H1 (cell line): ENCODE data around the gene ATXN3. TPM values are rescaled to one million over a fixed set of nuclear protein-coding genes. Genes with fewer than 3 reads are reported as not detected.

Experiments
- KDM4A ChIP-seq: IDR thresholded peaks from one replicate; pipeline ENCODE4 v1.7.1; 2012; ENCODE audit warnings: low read depth, mild to moderate bottlenecking, moderate library complexity, low read length, inconsistent platforms; ENCODE audit not compliant: severe bottlenecking
- polyA plus RNA-seq, 7 experiments: library from polyadenylated mRNA; depleted of rRNA in 3 of 7; stranded (reverse) in 5 of 7; unstranded in 2 of 7; fragments of >200 nt in 5 of 7; fragments of 200-250 nt in 2 of 7; gene quantifications; 1 replicate in 5 of 7; 2 replicates in 1 of 7; 4 replicates in 1 of 7; pipeline versions ENCODE4 v1.2.1 to v1.2.3, GENCODE V29; 2011 to 2013; ENCODE audit warnings: missing spikeins in 2 of 7, mixed read lengths in 2 of 7
- total RNA-seq: library from RNA; stranded (reverse); fragmentation: NEBNext Ultra II Directional; extraction: Animal tissue kit (Norgen Biotek cat#: 25700); gene quantifications from 2 replicates; pipeline ENCODE4 v1.2.1, GENCODE V29; 2021
- TF ChIP-seq, protein P1 (sequence below): IDR thresholded peaks from 2 replicates; pipeline ENCODE4 v1.6.1; 2011; ENCODE audit warnings: low read length, improper control_type of control experiment

Gene ATXN3
- total and polyA plus RNA-seq, 2 of the 8 experiments (the other 6 are each of a cell fraction or from before 2014, with no cell fraction given), result 8.8 to 37.2 TPM

- TF ChIP-seq, protein P1, sequence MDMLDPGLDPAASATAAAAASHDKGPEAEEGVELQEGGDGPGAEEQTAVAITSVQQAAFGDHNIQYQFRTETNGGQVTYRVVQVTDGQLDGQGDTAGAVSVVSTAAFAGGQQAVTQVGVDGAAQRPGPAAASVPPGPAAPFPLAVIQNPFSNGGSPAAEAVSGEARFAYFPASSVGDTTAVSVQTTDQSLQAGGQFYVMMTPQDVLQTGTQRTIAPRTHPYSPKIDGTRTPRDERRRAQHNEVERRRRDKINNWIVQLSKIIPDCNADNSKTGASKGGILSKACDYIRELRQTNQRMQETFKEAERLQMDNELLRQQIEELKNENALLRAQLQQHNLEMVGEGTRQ, result no peak
- TF ChIP-seq KDM4A, result no peak
Measured at GRCh38 chr14:92033433-92033832, 72.9 kb downstream of the ATXN3 start (continued).
